Tibial artery (tissue), 4 donors: Measurements from ENCODE around the gene TBX18.

Experiments
- DNase-seq, 2 donors: peaks; one replicate each; pipeline ENCODE4 v3.0.0-alpha.2; 2019
- H3K27ac ChIP-seq, 2 donors: fragments of 200-600 bp; sonication (generic) in 1 of 2; 1 replicate in 1 of 2; 2 replicates in 1 of 2; pipeline ENCODE4 v1.5.1; 2018 to 2019; ENCODE audit warnings: mild to moderate bottlenecking in 1 of 2
- H3K27me3 ChIP-seq, 2 donors: fragments of 200-600 bp; sonication (generic) in 1 of 2; one replicate each; pipeline versions ENCODE4 v1.5.1 to v1.6.0; 2016 to 2019
- H3K36me3 ChIP-seq, 3 donors: fragments of 200-600 bp; sonication (generic) in 2 of 3; one replicate each; pipeline ENCODE4 v1.5.1; 2016 to 2019; ENCODE audit warnings: mild to moderate bottlenecking in 2 of 3
- H3K4me1 ChIP-seq, 4 donors: fragments of 200-600 bp; sonication (generic) in 2 of 4; 1 replicate in 3 of 4; 2 replicates in 1 of 4; pipeline ENCODE4 v1.5.1; 2016 to 2019
- H3K4me3 ChIP-seq, 2 donors: fragments of 200-600 bp; sonication (generic) in 1 of 2; 1 replicate in 1 of 2; 2 replicates in 1 of 2; pipeline ENCODE4 v1.5.1; 2018 to 2019; ENCODE audit warnings: mild to moderate bottlenecking in 2 of 2
- H3K9me3 ChIP-seq, 3 donors: fragments of 200-600 bp; sonication (generic) in 1 of 3; one replicate each; pipeline ENCODE4 v1.5.1; 2016 to 2019
- intact Hi-C: fragments of 100-400 bp; cut with DNase I; formaldehyde crosslinking; loops from one replicate; pipeline ENCODE4 v1.15.0; 2023; ENCODE audit warnings: low total_unique reads
- TF ChIP-seq, protein P1 (sequence below), 2 experiments: fragments of 200-600 bp in 1 of 2; fragments of 450-650 bp in 1 of 2; IDR thresholded peaks; one replicate each; pipeline ENCODE4 v1.5.1; 2017 to 2019; ENCODE audit warnings: antibody characterized with exemption in 2 of 2, mild to moderate bottlenecking in 1 of 2, moderate library complexity in 1 of 2

Gene TBX18

DNA sequence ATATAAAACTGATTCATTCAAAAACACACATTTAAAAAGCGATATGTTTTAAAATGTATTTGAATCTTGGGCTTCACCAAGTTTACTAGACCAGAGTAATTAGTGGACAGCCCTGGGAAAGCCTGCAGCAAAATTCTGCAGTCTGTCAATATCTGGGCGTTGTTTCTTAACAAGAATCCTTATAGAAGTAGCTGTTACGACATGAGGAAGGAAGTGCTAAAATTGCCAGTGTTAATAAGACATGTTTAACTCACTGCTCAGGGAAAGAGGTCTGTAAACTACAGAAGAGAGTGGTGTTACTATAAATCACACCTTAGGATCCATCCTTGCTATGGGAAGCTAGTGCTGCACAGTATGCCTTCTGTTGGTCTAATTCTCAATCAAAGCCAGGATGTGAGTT lies 120.6 kb downstream of the TBX18 start:
- H3K36me3 ChIP-seq, result no peaks in the 10 kb centered on the region
- no peak for DNase-seq
- H3K4me1 ChIP-seq, result peaks cover 0 to 11% (median 3%) of the 10 kb centered on the region in 4 donors
- intact Hi-C loops, result no loop called here
- no peaks in the 10 kb centered on the region for H3K27me3 ChIP-seq
- H3K27ac ChIP-seq, result no peak overlapping the region
- TF ChIP-seq, protein P1, sequence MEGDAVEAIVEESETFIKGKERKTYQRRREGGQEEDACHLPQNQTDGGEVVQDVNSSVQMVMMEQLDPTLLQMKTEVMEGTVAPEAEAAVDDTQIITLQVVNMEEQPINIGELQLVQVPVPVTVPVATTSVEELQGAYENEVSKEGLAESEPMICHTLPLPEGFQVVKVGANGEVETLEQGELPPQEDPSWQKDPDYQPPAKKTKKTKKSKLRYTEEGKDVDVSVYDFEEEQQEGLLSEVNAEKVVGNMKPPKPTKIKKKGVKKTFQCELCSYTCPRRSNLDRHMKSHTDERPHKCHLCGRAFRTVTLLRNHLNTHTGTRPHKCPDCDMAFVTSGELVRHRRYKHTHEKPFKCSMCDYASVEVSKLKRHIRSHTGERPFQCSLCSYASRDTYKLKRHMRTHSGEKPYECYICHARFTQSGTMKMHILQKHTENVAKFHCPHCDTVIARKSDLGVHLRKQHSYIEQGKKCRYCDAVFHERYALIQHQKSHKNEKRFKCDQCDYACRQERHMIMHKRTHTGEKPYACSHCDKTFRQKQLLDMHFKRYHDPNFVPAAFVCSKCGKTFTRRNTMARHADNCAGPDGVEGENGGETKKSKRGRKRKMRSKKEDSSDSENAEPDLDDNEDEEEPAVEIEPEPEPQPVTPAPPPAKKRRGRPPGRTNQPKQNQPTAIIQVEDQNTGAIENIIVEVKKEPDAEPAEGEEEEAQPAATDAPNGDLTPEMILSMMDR (IDR thresholded peaks at IDR 0.05), result no peak
- no peak overlapping the region for H3K4me3 ChIP-seq
- no peaks in the 10 kb centered on the region for H3K9me3 ChIP-seq

DNA sequence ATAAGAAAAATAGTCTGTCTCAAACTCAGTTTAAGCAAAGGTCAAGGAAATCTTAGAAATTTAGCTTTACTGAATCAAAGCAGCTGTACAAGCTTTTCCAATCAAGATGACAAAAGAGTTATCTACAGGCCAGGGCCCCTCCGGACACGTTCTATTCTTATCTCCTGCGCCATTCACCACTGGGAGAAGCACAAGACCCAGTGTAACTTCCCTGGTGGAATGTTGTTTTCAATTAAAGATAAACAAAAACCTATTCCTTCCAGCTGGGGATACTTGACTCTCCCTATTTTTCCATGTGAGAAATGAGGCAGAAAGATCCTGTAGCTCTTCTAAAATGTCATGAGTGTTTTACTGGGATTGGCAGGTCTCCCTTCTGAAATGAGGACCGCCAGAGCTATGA lies 123.3 kb downstream of the TBX18 start:
- Histone ChIP-seq H3K9me3 (no peaks in the 10 kb centered on the region), H3K36me3 (no peaks in the 10 kb centered on the region), H3K4me3 (no peak overlapping the region), H3K27ac (no peak overlapping the region), H3K4me1 (peaks cover 0 to 11% (median 3%) of the 10 kb centered on the region in 4 donors), H3K27me3 (no peaks in the 10 kb centered on the region)
- intact Hi-C loops, result no loop called here
- TF ChIP-seq, protein P1 (IDR thresholded peaks at IDR 0.05), result no peak
- DNase-seq, result no peak

DNA sequence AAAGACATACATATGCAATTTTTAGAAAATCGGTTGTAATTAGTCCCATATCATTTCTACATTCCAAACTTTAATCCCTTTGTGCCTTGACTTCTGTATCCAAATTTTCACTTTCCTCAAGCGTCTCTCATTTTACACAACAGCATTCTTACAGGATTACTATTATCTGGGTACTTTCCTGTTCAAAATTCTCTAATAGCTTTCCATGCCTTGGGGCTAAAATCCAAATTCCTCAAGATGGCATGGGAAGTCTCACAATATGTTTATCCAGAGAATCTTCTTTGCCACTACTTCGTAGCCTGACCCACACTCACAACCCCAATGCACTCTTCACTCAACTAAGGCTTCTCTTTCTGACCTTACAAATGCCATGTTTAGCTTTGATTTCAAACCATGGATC lies 125.0 kb downstream of the TBX18 start:
- Histone ChIP-seq H3K4me3 (no peak overlapping the region), H3K36me3 (no peaks in the 10 kb centered on the region), H3K4me1 (peaks cover 0 to 18% (median 8%) of the 10 kb centered on the region in 4 donors), H3K27me3 (no peaks in the 10 kb centered on the region), H3K27ac (no peak overlapping the region), H3K9me3 (no peaks in the 10 kb centered on the region)
- TF ChIP-seq, protein P1 (IDR thresholded peaks at IDR 0.05), result no peak
- intact Hi-C loops, result no loop called here
- DNase-seq, result no peak

DNA sequence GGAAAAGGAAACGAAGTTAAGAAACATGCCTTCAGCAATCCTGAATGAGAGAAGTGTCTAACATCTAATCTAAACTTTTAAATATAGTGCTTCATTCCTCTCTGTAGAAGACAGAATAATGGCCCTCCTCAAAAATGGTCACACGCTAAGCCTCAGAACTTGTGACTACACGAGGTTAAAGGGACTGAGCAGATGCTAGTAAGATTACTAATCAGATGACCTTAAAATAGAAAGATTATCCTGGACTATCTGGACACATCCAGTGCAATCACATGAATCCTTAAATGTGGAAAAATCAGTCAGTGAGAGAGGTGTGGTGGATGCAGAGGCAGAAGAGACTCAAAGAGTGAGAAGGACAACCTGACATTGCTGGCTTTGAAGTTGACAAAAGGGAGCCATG lies 126.1 kb downstream of the TBX18 start:
- no peak overlapping the region for H3K4me3 ChIP-seq
- H3K9me3 ChIP-seq, result no peaks in the 10 kb centered on the region
- H3K27me3 ChIP-seq, result no peaks in the 10 kb centered on the region
- no peak overlapping the region for H3K27ac ChIP-seq
- H3K36me3 ChIP-seq, result no peaks in the 10 kb centered on the region
- intact Hi-C loops, result no loop called here
- H3K4me1 ChIP-seq, result peaks cover 0 to 18% (median 8%) of the 10 kb centered on the region in 4 donors
- no peak for DNase-seq
- TF ChIP-seq, protein P1 (IDR thresholded peaks at IDR 0.05), result no peak
